H1 (cell line): ENCODE measurements around the gene WASF3. TPM values are rescaled to one million over a fixed set of nuclear protein-coding genes. Genes with fewer than 3 reads are reported as not detected.

Source experiments
- CTCF ChIA-PET: fragments of 300-600 bp; sonication (Branson Sonifier 250); formaldehyde crosslinking; loops from one replicate; lab custom pipeline; 2021; ENCODE audit not compliant: partially characterized antibody; lab: Charles Lee
- POLR2A ChIA-PET: fragments of 300-600 bp; sonication (Branson Sonifier 250); formaldehyde crosslinking; loops from one replicate; lab custom pipeline; 2021; ENCODE audit warnings: inconsistent platforms; ENCODE audit not compliant: partially characterized antibody; lab: Charles Lee
- DNase-seq, 2 experiments: peaks; one replicate each; pipeline versions ENCODE4 v3.0.0 to v3.0.0-alpha.2; 2010 to 2022; ENCODE audit warnings: low spot score in 2 of 2, low read depth in 1 of 2, mixed read lengths in 1 of 2
- FAIRE-seq: peaks from 2 replicates; lab custom pipeline; 2011; peaks lifted over from hg19 to GRCh38; lab: Jason Lieb, UNC
- H2AFZ ChIP-seq: 2 replicates; pipeline ENCODE4 v1.8.1; 2012; ENCODE audit warnings: low read length, inconsistent platforms
- H2AK5ac ChIP-seq: 2 replicates; pipeline ENCODE4 v1.6.1; 2013; ENCODE audit warnings: low read depth, low read length
- H2BK120ac ChIP-seq: replicated peaks from 2 replicates; pipeline ENCODE3; 2013; ENCODE audit warnings: low read depth, low read length, inconsistent platforms
- H2BK12ac ChIP-seq: 2 replicates; pipeline ENCODE4 v1.6.1; 2013; ENCODE audit warnings: low read depth, low read length
- H2BK15ac ChIP-seq: 2 replicates; pipeline ENCODE4 v1.6.1; 2013; ENCODE audit warnings: low read length
- H2BK20ac ChIP-seq: 2 replicates; pipeline ENCODE4 v1.6.1; 2013; ENCODE audit warnings: low read length
- H2BK5ac ChIP-seq: 2 replicates; pipeline ENCODE4 v1.6.1; 2013; ENCODE audit warnings: low read depth, low read length
- H3K14ac ChIP-seq: 2 replicates; pipeline ENCODE4 v1.6.1; 2013; ENCODE audit warnings: inconsistent platforms; ENCODE audit not compliant: insufficient read length
- H3K18ac ChIP-seq: 2 replicates; pipeline ENCODE4 v1.6.1; 2013; ENCODE audit warnings: low read length; ENCODE audit errors: extremely low read depth
- H3K23ac ChIP-seq: 2 replicates; pipeline ENCODE4 v1.6.1; 2013; ENCODE audit warnings: inconsistent platforms; ENCODE audit not compliant: insufficient read length
- H3K23me2 ChIP-seq: 2 replicates; pipeline ENCODE4 v1.6.1; 2013; ENCODE audit warnings: low read depth, low read length
- H3K27ac ChIP-seq: 2 replicates; pipeline ENCODE4 v1.6.1; 2011; ENCODE audit warnings: low read depth, low read length, inconsistent platforms
- H3K27me3 ChIP-seq, 4 experiments: replicated peaks in 1 of 4; 1 replicate in 1 of 4; 2 replicates in 3 of 4; pipeline versions ENCODE4 v1.6.1 to v1.8.1; 2011 to 2013; ENCODE audit warnings: low read length in 3 of 4, mild to moderate bottlenecking in 3 of 4, inconsistent platforms in 2 of 4, mixed read lengths in 2 of 4, moderate library complexity in 1 of 4; ENCODE audit not compliant: control insufficient read depth in 3 of 4, insufficient read depth in 3 of 4; ENCODE audit errors: extremely low read depth in 1 of 4
- H3K36me3 ChIP-seq, 4 experiments: 2 replicates each; pipeline versions ENCODE4 v1.6.1 to v1.8.1; 2011 to 2013; ENCODE audit warnings: mild to moderate bottlenecking in 4 of 4, low read length in 3 of 4, moderate library complexity in 2 of 4, control low read depth in 1 of 4, inconsistent platforms in 1 of 4; ENCODE audit not compliant: insufficient read depth in 4 of 4, control insufficient read depth in 2 of 4
- H3K4ac ChIP-seq: replicated peaks from 2 replicates; pipeline ENCODE3; 2013; ENCODE audit warnings: low read length, low read depth, mixed read lengths, inconsistent platforms; ENCODE audit not compliant: insufficient read length
- H3K4me1 ChIP-seq, 4 experiments: replicated peaks in 1 of 4; 1 replicate in 1 of 4; 2 replicates in 3 of 4; pipeline versions ENCODE4 v1.6.1 to v1.8.1; 2011 to 2013; ENCODE audit warnings: low read length in 3 of 4, inconsistent platforms in 2 of 4, mixed read lengths in 1 of 4; ENCODE audit not compliant: insufficient read depth in 4 of 4, control insufficient read depth in 3 of 4
- H3K4me2 ChIP-seq, 2 experiments: 2 replicates each; pipeline versions ENCODE4 v1.6.1 to v1.8.1; 2011 to 2013; ENCODE audit warnings: low read depth in 2 of 2, low read length in 2 of 2, control low read depth in 1 of 2, inconsistent platforms in 1 of 2, mild to moderate bottlenecking in 1 of 2; ENCODE audit not compliant: insufficient read depth in 1 of 2
- H3K4me3 ChIP-seq, 4 experiments: fragments of 200-600, 300-600 bp in 1 of 4; sonication (generic), shearing (Covaris generic), sonication (Bioruptor Twin) in 1 of 4; 2 replicates each; pipeline versions ENCODE4 v1.5.1 to v1.8.1; 2011 to 2016; ENCODE audit warnings: low read length in 4 of 4, low read depth in 3 of 4, control low read depth in 2 of 4, inconsistent platforms in 2 of 4, mild to moderate bottlenecking in 2 of 4, mixed read lengths in 1 of 4, moderate library complexity in 1 of 4; ENCODE audit not compliant: insufficient read depth in 2 of 4; ENCODE audit errors: extremely low read depth in 1 of 4
- H3K56ac ChIP-seq: replicated peaks from 2 replicates; pipeline ENCODE3; 2013; ENCODE audit warnings: low read depth, mild to moderate bottlenecking, mixed read lengths, low read length, inconsistent platforms; ENCODE audit not compliant: insufficient read length
- H3K79me1 ChIP-seq: 2 replicates; pipeline ENCODE4 v1.6.1; 2013; ENCODE audit warnings: low read depth, low read length, control low read depth
- H3K79me2 ChIP-seq, 2 experiments: 2 replicates each; pipeline versions ENCODE4 v1.6.1 to v1.8.1; 2012 to 2013; ENCODE audit warnings: low read length in 2 of 2, mild to moderate bottlenecking in 2 of 2, inconsistent platforms in 1 of 2; ENCODE audit not compliant: insufficient read depth in 2 of 2, control insufficient read depth in 1 of 2
- H3K9ac ChIP-seq, 4 experiments: replicated peaks in 1 of 4; 1 replicate in 1 of 4; 2 replicates in 3 of 4; pipeline versions ENCODE4 v1.6.1 to v1.8.1; 2011 to 2013; ENCODE audit warnings: low read depth in 3 of 4, low read length in 3 of 4, control low read depth in 2 of 4, mild to moderate bottlenecking in 2 of 4, moderate library complexity in 2 of 4, inconsistent platforms in 1 of 4; ENCODE audit errors: extremely low read depth in 1 of 4
- H3K9me3 ChIP-seq, 2 experiments: 2 replicates each; pipeline versions ENCODE4 v1.6.1 to v1.8.1; 2012 to 2013; ENCODE audit warnings: mild to moderate bottlenecking in 2 of 2, moderate library complexity in 2 of 2, control low read depth in 1 of 2, inconsistent platforms in 1 of 2, low read depth in 1 of 2, low read length in 1 of 2, mixed read lengths in 1 of 2; ENCODE audit not compliant: insufficient read depth in 2 of 2
- H4K20me1 ChIP-seq, 2 experiments: replicated peaks in 1 of 2; 2 replicates each; pipeline versions ENCODE3 to v1.8.1; 2011 to 2013; ENCODE audit warnings: inconsistent platforms in 2 of 2, low read length in 2 of 2, mild to moderate bottlenecking in 1 of 2; ENCODE audit not compliant: insufficient read depth in 2 of 2, control insufficient read depth in 1 of 2
- H4K5ac ChIP-seq: 2 replicates; pipeline ENCODE4 v1.6.1; 2013; ENCODE audit warnings: low read length, low read depth, mixed read lengths, inconsistent platforms; ENCODE audit not compliant: insufficient read length
- H4K8ac ChIP-seq: 2 replicates; pipeline ENCODE4 v1.8.0; 2013; ENCODE audit warnings: mild to moderate bottlenecking, moderate library complexity, low read length, inconsistent platforms; ENCODE audit not compliant: insufficient read depth; ENCODE audit errors: extremely low read depth
- H4K91ac ChIP-seq: replicated peaks from 2 replicates; pipeline ENCODE3; 2013; ENCODE audit warnings: low read length, mixed read lengths, inconsistent platforms; ENCODE audit not compliant: insufficient read length
- FOSL1 ChIP-seq: IDR thresholded peaks from 2 replicates; pipeline ENCODE4 v1.6.1; 2011; ENCODE audit warnings: mild to moderate bottlenecking, low read depth, low read length, moderate library complexity; ENCODE audit not compliant: insufficient read depth
- GABPA ChIP-seq: IDR thresholded peaks from 2 replicates; pipeline ENCODE4 v1.6.1; 2011; ENCODE audit warnings: mild to moderate bottlenecking, low read length, moderate library complexity, borderline replicate concordance; ENCODE audit not compliant: insufficient read depth
- KDM5A ChIP-seq: fragments of 200-600 bp; IDR thresholded peaks from 2 replicates; pipeline ENCODE4 v1.7.1; 2012; ENCODE audit warnings: mild to moderate bottlenecking, low read length, inconsistent platforms, mixed read lengths
- NRF1 ChIP-seq: IDR thresholded peaks from 2 replicates; pipeline ENCODE4 v1.6.1; 2011; ENCODE audit warnings: mild to moderate bottlenecking, low read depth, low read length, improper control_type of control experiment
- POLR2AphosphoS5 ChIP-seq: IDR thresholded peaks from 2 replicates; pipeline ENCODE4 v1.6.1; 2011; ENCODE audit warnings: low read depth, low read length
- TAF1 ChIP-seq: IDR thresholded peaks from 2 replicates; pipeline ENCODE4 v1.6.1; 2011; ENCODE audit warnings: mild to moderate bottlenecking, low read depth, low read length
- TAF7 ChIP-seq: optimal IDR thresholded peaks from 2 replicates; pipeline ENCODE3; 2011; ENCODE audit warnings: low read depth, mild to moderate bottlenecking, inconsistent platforms, low read length, moderate library complexity, borderline replicate concordance
- TCF12 ChIP-seq: IDR thresholded peaks from 2 replicates; pipeline ENCODE4 v1.6.1; 2011; ENCODE audit warnings: low read depth, mild to moderate bottlenecking, low read length
- TEAD4 ChIP-seq: IDR thresholded peaks from 2 replicates; pipeline ENCODE4 v1.6.1; 2012; ENCODE audit warnings: low read depth, low read length, inconsistent platforms, mixed read lengths
- polyA plus RNA-seq, 7 experiments: library from polyadenylated mRNA; depleted of rRNA in 3 of 7; stranded (reverse) in 5 of 7; unstranded in 2 of 7; fragments of >200 nt in 5 of 7; fragments of 200-250 nt in 2 of 7; gene quantifications; 1 replicate in 5 of 7; 2 replicates in 1 of 7; 4 replicates in 1 of 7; pipeline versions ENCODE4 v1.2.1 to v1.2.3, GENCODE V29; 2011 to 2013; ENCODE audit warnings: missing spikeins in 2 of 7, mixed read lengths in 2 of 7
- total RNA-seq: library from RNA; stranded (reverse); fragmentation: NEBNext Ultra II Directional; extraction: Animal tissue kit (Norgen Biotek cat#: 25700); gene quantifications from 2 replicates; pipeline ENCODE4 v1.2.1, GENCODE V29; 2021

Gene WASF3
- total and polyA plus RNA-seq, 2 of the 8 experiments (the other 6 are each of a cell fraction or from before 2014, with no cell fraction given) = 18.7 to 39.8 TPM

DNA sequence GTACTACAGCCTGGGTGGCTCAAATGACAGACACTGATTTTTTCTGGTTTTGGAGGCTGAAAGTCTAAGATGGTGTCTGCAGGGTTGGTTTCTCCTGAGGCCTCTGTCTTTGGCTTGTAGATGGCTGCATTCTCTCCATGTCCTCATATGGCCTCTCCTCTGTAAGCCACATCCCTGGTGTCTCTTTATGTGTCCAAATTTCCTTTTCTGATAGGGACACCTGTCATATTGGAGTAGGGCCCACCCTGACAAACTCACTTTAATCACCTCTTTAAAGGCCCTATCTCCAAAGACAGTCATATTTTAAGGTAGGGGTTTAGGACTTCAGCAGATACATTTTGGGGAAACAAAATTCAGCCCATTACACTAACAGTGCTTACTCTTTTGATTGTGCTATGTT, 32.0 kb upstream of the WASF3 start:
- Histone ChIP-seq H4K8ac (no peak overlapping the region), H3K4me1 (peaks cover 0 to 8% (median 1%) of the 10 kb centered on the region in 4 experiments; a peak in 2 of 7 replicates), H3K36me3 (no peaks in the 10 kb centered on the region), H3K9ac (no peak overlapping the region), H3K79me2 (no peaks in the 10 kb centered on the region), H3K18ac (no peak overlapping the region), H3K14ac (no peak overlapping the region), H3K4ac (no peak overlapping the region), H2AK5ac (no peak overlapping the region), H2BK5ac (no peak overlapping the region), H3K23me2 (no peaks in the 10 kb centered on the region; the same call in 1 of the 2 replicates), H3K4me3 (no peak overlapping the region), H4K91ac (no peak overlapping the region), H2BK15ac (no peak overlapping the region), H2BK12ac (no peak overlapping the region), H3K56ac (no peak overlapping the region), H3K23ac (no peak overlapping the region), H3K4me2 (no peak overlapping the region), H2BK20ac (no peak overlapping the region), H3K9me3 (no peaks in the 10 kb centered on the region), H2BK120ac (no peak overlapping the region), H4K5ac (no peak overlapping the region), H3K27ac (no peak overlapping the region), H2AFZ (no peak overlapping the region), H3K27me3 (no peaks in the 10 kb centered on the region), H4K20me1 (no peaks in the 10 kb centered on the region), H3K79me1 (no peaks in the 10 kb centered on the region)
- DNase-seq (no peak), FAIRE-seq (no peak)
- ChIA-PET CTCF (no interaction called here), POLR2A (no interaction called here)
- no peak for TF ChIP-seq TAF1
- TF ChIP-seq TAF7 = no peak
- TF ChIP-seq FOSL1 = no peak
- TF ChIP-seq GABPA = no peak
- TF ChIP-seq POLR2AphosphoS5 = no peak
- no peak for TF ChIP-seq TCF12
- TF ChIP-seq NRF1 = no peak
- TF ChIP-seq KDM5A = no peak
- TF ChIP-seq TEAD4 = no peak
